Activated CD4-positive, alpha-beta T cell treated with anti-CD3 and anti-CD28 coated beads, Interleukin-2, amount 50 U/mL, for 24 hours (primary cell): Measurements from ENCODE around the gene SELENOI.

Source experiments
- DNase-seq, 2 donors: peaks; one replicate each; pipeline ENCODE4 v3.0.0-alpha.2; 2020; ENCODE audit warnings: low read depth in 1 of 2, low spot score in 1 of 2

Gene SELENOI

GRCh38 chr2:26444236-26444635 lies 98.3 kb downstream of the SELENOI start:
- no peak for DNase-seq
